GM20000 (cell line): ENCODE results near the gene SMARCD2.
"Not testable (repeated sequence)": the region's sequence is repeated elsewhere in the genome, so short reads cannot be mapped to it uniquely, and the experiment has no call there.

ENCODE experiments used
- DNase-seq: peaks from one replicate; pipeline ENCODE4 v3.0.0; 2012; ENCODE audit warnings: low spot score
- CTCF ChIP-seq: IDR thresholded peaks from 2 replicates; pipeline ENCODE4 v1.5.1; 2012; ENCODE audit warnings: mild to moderate bottlenecking, control low read depth; ENCODE audit errors: extremely low read depth, missing control alignments

Gene SMARCD2

DNA sequence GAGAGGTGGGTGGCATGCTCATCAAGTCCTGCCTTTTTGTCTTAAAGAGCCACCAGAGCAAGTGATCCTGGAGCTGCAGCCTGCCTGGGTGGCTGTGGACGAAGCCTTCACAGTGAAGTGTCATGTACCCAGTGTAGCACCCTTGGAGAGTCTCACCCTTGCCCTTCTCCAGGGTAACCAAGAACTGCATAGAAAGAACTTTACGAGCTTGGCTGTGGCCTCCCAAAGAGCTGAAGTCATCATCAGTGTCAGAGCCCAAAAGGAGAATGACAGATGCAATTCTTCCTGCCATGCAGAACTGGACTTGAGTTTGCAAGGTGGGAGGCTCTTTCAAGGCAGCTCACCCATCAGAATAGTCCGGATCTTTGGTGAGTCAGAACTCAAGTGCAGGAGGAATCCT is 16.8 kb upstream of the SMARCD2 start:
- TF ChIP-seq CTCF, result no peak
- DNase-seq, result no peak

DNA sequence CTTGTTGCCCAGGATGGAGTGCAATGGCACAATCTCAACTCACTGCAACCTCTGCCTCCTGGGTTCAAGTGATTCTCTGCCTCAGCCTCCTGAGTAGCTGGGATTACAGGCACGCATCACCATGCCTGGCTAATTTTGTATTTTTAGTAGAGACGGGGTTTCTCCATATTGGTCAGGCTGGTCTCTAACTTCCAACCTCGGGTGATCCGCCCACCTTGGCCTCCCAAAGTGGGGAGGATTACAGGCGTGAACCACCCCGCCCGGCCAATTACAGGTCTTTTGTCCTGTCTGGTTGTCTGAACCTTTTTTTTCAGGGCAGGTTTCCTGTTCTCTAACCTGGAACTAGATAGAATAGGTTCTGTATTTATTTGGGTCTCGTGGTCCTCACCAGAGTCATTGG is 13.9 kb upstream of the SMARCD2 start:
- not testable (repeated sequence) for DNase-seq

DNA sequence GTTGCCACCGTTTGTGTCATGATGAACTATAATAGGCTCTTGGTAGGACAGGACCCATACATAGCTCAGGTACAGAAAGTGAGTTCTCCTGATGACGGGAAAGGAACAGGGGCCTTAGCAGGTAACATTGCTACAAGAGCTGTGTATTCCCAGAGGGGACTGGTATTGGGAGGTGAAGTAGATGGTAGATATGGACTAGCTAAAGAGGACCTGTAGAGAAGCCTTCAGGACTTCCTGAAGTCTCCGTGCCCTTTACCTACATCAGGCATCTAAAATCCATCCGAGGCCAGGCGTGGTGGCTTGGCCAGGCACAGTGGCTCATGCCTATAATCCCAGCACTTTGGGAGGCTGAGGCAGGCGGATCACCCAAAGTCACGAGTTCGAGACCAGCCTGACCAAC is 12.7 kb upstream of the SMARCD2 start:
- no peak for TF ChIP-seq CTCF

GRCh38 chr17:63854709-63855108 is 12.2 kb upstream of the SMARCD2 start:
- no peak for TF ChIP-seq CTCF
- DNase-seq, result no peak

More for the DNA sequence above, 12.7 kb upstream of the SMARCD2 start:
- no peak for DNase-seq

DNA sequence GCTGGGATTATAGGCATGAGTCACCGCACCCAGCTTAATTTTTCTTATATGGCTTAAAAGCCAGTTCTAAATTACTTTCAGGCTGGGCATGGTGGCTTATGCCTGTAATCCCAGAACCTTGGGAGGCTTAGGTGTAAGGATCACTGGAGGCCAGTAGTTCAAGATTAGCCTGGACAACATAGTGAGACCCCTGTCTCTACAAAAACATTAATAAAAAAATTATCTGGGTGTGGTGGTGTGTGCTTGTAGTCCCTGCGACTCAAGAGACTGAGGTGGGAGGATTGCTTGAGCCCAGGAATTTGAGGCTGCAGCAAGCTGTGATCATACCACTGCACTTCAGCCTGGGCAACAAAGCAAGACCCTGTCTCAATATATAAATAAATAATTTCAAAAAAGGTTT is 10.8 kb upstream of the SMARCD2 start:
- no peak for TF ChIP-seq CTCF
- no peak for DNase-seq

GRCh38 chr17:63850401-63850800 is 7.9 kb upstream of the SMARCD2 start:
- no peak for DNase-seq
- no peak for TF ChIP-seq CTCF

GRCh38 chr17:63848834-63849689 is 6.6 kb upstream of the SMARCD2 start:
- peak; percentile 83 for TF ChIP-seq CTCF
- DNase-seq, result peak; percentile 96

DNA sequence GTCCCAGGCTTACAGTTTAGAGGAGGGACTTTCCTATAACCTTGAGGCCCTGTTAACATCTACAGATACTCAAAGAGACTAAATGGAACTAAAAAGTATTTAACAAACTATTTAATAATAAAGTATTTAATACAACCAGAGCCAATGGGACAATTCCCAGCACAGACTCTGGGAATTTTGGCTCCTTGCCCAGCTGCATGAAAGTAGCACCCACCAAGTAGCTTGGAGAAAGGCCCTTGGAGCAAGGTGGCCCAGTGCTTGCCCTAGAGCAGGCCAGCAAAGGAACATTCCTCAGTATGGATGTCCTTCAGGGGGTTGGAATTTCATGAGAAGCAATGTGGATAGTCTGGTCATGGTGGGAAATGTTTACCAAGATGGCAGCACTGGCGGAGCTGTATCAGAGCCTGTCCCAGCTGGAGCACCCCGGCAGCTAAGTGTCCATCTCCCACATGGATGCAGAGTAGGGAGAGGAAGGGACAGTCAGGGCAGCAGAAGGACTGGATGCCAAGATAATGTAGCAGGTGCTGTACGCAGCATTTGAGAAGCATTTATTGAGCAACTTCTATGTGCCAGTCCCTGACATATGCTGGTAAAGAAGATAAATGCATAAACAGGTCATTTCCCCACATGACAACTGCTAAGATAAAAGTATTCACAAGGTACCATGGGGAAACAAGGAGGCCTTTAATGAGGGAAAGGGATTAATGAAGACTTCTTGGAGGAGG is 5.2 kb upstream of the SMARCD2 start:
- no peak for DNase-seq
- no peak for TF ChIP-seq CTCF
